Omental fat pad (tissue), 4 donors: ENCODE results near the gene KYNU. TPM values are rescaled to one million over a fixed set of nuclear protein-coding genes. Genes with fewer than 3 reads are reported as not detected.

Experiments
- ATAC-seq: fragments of 150-250 bp; one replicate; pipeline ENCODE4 v1.9.1; 2016; ENCODE audit warnings: mild to moderate bottlenecking, moderate library complexity; ENCODE audit not compliant: low FRiP score
- DNase-seq: peaks from one replicate; pipeline ENCODE4 v3.0.0-alpha.2; 2019; ENCODE audit warnings: low spot score
- total RNA-seq, 4 donors: library from RNA; depleted of rRNA; stranded (reverse); fragments of >200 nt; gene quantifications; one replicate each; pipeline ENCODE4 v1.1.0, GENCODE V29; 2016
- TF ChIP-seq, protein P1 (sequence below), 3 donors: fragments of 450-650 bp; IDR thresholded peaks; one replicate each; pipeline ENCODE4 v1.5.1; 2016 to 2017; ENCODE audit warnings: antibody characterized with exemption in 3 of 3, mild to moderate bottlenecking in 3 of 3, moderate library complexity in 2 of 3

Gene KYNU
- total RNA-seq, 4 donors from 2014 or later, result 3.8 to 25.3 (median 8.4) TPM

GRCh38 chr2:142989273-142990204 lies 112.1 kb downstream of the KYNU start:
- DNase-seq (no peak), ATAC-seq (no peak)
- TF ChIP-seq, protein P1, sequence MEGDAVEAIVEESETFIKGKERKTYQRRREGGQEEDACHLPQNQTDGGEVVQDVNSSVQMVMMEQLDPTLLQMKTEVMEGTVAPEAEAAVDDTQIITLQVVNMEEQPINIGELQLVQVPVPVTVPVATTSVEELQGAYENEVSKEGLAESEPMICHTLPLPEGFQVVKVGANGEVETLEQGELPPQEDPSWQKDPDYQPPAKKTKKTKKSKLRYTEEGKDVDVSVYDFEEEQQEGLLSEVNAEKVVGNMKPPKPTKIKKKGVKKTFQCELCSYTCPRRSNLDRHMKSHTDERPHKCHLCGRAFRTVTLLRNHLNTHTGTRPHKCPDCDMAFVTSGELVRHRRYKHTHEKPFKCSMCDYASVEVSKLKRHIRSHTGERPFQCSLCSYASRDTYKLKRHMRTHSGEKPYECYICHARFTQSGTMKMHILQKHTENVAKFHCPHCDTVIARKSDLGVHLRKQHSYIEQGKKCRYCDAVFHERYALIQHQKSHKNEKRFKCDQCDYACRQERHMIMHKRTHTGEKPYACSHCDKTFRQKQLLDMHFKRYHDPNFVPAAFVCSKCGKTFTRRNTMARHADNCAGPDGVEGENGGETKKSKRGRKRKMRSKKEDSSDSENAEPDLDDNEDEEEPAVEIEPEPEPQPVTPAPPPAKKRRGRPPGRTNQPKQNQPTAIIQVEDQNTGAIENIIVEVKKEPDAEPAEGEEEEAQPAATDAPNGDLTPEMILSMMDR (IDR thresholded peaks at IDR 0.05), result no peak

DNA sequence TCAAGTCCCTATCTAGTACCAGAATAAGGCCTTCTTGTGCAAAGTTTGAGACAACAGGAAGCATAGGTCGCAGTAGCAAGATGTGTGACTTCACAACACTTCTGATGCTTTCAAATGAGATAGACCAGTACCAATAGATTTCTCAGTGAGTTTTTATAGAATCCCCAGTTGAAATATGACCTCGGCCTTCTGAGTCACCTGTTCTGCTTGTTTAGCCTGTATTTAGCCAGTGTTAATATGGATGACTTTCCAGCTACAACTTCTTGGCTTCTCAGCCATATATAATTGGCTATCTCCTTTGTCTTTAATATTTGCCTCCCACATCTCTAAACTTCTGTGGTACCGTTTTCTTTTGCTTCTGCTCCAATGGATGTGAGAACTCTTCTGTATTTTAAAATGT lies 113.8 kb downstream of the KYNU start:
- DNase-seq (no peak), ATAC-seq (no peak)
- TF ChIP-seq, protein P1 (IDR thresholded peaks at IDR 0.05), result no peak

- no peak for ATAC-seq
- no peak for DNase-seq
- TF ChIP-seq, protein P1 (IDR thresholded peaks at IDR 0.05), result no peak
These were observed 115.4 kb downstream of the KYNU start for GRCh38 chr2:142992840-142993239.

GRCh38 chr2:142993771-142994170 lies 116.3 kb downstream of the KYNU start:
- DNase-seq (no peak), ATAC-seq (no peak)
- TF ChIP-seq, protein P1 (IDR thresholded peaks at IDR 0.05), result no peak

DNA sequence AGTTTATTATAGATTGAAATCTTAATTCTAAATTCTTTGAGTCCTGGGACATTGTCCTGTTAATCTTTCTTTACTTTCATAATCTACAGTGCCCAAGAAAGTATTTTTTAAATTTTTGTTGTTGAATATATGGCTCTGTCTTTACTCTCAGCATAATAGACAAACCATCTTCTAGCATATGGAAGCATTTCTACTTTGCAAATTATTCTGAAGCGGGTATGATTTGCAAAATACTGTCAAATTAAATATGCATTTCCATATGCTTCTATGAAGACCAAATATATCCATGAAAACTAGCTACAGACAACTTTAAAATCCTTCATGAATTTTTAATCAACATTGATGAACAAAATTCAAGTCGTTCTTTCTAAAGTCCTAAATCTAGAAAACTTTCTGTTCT lies 117.2 kb downstream of the KYNU start:
- ATAC-seq, result no peak
- DNase-seq, result no peak
- TF ChIP-seq, protein P1 (IDR thresholded peaks at IDR 0.05), result no peak

DNA sequence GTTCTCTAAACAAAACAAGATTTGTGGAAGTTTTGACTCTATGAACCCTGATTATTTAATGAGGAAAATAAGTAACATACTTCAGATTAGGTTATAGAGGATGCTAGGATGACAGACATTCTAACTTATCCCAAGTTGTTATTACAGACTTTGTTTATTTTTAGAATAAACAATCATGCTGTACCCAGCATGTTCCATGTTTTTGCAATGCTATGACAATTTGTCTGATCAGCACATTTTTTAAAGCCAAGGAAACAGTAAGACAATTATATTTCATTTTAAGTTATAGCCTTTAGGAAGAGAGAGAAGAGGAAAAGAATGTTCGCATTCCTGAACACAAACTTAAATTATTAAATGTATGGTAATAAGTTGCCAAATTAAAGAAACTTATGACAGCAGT lies 119.8 kb downstream of the KYNU start:
- ATAC-seq (no peak), DNase-seq (no peak)
- TF ChIP-seq, protein P1 (IDR thresholded peaks at IDR 0.05), result no peak

- TF ChIP-seq, protein P1 (IDR thresholded peaks at IDR 0.05), result no peak
- DNase-seq, result no peak
These were observed 123.1 kb downstream of the KYNU start for GRCh38 chr2:143000599-143000998.

More at GRCh38 chr2:143000599-143000998, 123.1 kb downstream of the KYNU start:
- ATAC-seq, result no peak
